Activated CD8-positive, alpha-beta memory T cell treated with anti-CD3 and anti-CD28 coated beads, Interleukin-2, amount 50 U/mL, for 4 hours (primary cell): ENCODE data around the gene FAM156B.
"Not testable (repeated sequence)": the region's sequence is repeated elsewhere in the genome, so short reads cannot be mapped to it uniquely, and the experiment has no call there.

Experiments
- DNase-seq: peaks from one replicate; pipeline ENCODE4 v3.0.0-alpha.2; 2020

FAM156B gene

GRCh38 chrX:52896855-52897709, at the start of gene FAM156B:
Gene FAM156B (plus strand): TSS chrX:52897330. CDS start chrX:52907226, 9,896 bp downstream.
- DNase-seq, result not testable (repeated sequence)

GRCh38 chrX:52852110-52852860, 44.8 kb upstream of the FAM156B start:
- no peak for DNase-seq

GRCh38 chrX:52856991-52857525, 40.1 kb upstream of the FAM156B start:
- not testable (repeated sequence) for DNase-seq

- DNase-seq, result no peak
Measured at GRCh38 chrX:52865343-52865998, 31.7 kb upstream of the FAM156B start.

- no peak for DNase-seq
Measured at GRCh38 chrX:52867610-52868348, 29.4 kb upstream of the FAM156B start, which contains the start of gene XAGE3. Gene XAGE3 (minus strand): TSS chrX:52868083. CDS start chrX:52867133, 950 bp downstream.

- DNase-seq, result no peak
Measured at GRCh38 chrX:52870046-52870445, 27.1 kb upstream of the FAM156B start.

GRCh38 chrX:52873825-52874224, 23.3 kb upstream of the FAM156B start:
- DNase-seq, result not testable (repeated sequence)

GRCh38 chrX:52874661-52875060, 22.5 kb upstream of the FAM156B start:
- no peak for DNase-seq

GRCh38 chrX:52875436-52875835, 21.7 kb upstream of the FAM156B start:
- not testable (repeated sequence) for DNase-seq

GRCh38 chrX:52876386-52876785, 20.7 kb upstream of the FAM156B start:
- not testable (repeated sequence) for DNase-seq

- not testable (repeated sequence) for DNase-seq
Measured at GRCh38 chrX:52887459-52887858, 9.7 kb upstream of the FAM156B start.

GRCh38 chrX:52888090-52888489, 9.0 kb upstream of the FAM156B start:
- not testable (repeated sequence) for DNase-seq

- DNase-seq, result not testable (repeated sequence)
Measured at GRCh38 chrX:52896438-52896837, 692 bp upstream of the FAM156B start.

GRCh38 chrX:52905531-52905930, 8.4 kb downstream of the FAM156B start:
- DNase-seq, result not testable (repeated sequence)

GRCh38 chrX:52906072-52906471, 8.9 kb downstream of the FAM156B start:
- not testable (repeated sequence) for DNase-seq

- not testable (repeated sequence) for DNase-seq
Measured at GRCh38 chrX:52907137-52907536, 10.0 kb downstream of the FAM156B start.

GRCh38 chrX:52907900-52908299, 10.8 kb downstream of the FAM156B start:
- not testable (repeated sequence) for DNase-seq

- DNase-seq, result not testable (repeated sequence)
Measured at GRCh38 chrX:52909313-52909969, 12.3 kb downstream of the FAM156B start.

GRCh38 chrX:52913681-52914080, 16.6 kb downstream of the FAM156B start:
- DNase-seq, result not testable (repeated sequence)

- DNase-seq, result not testable (repeated sequence)
Measured at GRCh38 chrX:52914704-52915103, 17.6 kb downstream of the FAM156B start.

GRCh38 chrX:52923781-52924241, 26.7 kb downstream of the FAM156B start:
- no peak for DNase-seq
